ENCODE data around the gene C8G.

- TF ChIP-seq, protein P1, sequence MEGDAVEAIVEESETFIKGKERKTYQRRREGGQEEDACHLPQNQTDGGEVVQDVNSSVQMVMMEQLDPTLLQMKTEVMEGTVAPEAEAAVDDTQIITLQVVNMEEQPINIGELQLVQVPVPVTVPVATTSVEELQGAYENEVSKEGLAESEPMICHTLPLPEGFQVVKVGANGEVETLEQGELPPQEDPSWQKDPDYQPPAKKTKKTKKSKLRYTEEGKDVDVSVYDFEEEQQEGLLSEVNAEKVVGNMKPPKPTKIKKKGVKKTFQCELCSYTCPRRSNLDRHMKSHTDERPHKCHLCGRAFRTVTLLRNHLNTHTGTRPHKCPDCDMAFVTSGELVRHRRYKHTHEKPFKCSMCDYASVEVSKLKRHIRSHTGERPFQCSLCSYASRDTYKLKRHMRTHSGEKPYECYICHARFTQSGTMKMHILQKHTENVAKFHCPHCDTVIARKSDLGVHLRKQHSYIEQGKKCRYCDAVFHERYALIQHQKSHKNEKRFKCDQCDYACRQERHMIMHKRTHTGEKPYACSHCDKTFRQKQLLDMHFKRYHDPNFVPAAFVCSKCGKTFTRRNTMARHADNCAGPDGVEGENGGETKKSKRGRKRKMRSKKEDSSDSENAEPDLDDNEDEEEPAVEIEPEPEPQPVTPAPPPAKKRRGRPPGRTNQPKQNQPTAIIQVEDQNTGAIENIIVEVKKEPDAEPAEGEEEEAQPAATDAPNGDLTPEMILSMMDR (IDR thresholded peaks at IDR 0.05): no peak
- no peak for TF ChIP-seq POLR2A (IDR thresholded peaks at IDR 0.05)
These were observed 16.5 kb upstream of the C8G start for GRCh38 chr9:136928591-136928990.
